C4-2B (cell line): ENCODE results near the gene ADAMTS19.

Experiments
- ZFX ChIP-seq: fragments of 450-650 bp; IDR thresholded peaks from 2 replicates; pipeline ENCODE4 v1.6.1; 2017
- TF ChIP-seq, protein P1 (sequence below): fragments of 450-650 bp; conservative IDR thresholded peaks from 2 replicates; pipeline ENCODE4 v1.5.1; 2017; ENCODE audit warnings: mild to moderate bottlenecking

DNA sequence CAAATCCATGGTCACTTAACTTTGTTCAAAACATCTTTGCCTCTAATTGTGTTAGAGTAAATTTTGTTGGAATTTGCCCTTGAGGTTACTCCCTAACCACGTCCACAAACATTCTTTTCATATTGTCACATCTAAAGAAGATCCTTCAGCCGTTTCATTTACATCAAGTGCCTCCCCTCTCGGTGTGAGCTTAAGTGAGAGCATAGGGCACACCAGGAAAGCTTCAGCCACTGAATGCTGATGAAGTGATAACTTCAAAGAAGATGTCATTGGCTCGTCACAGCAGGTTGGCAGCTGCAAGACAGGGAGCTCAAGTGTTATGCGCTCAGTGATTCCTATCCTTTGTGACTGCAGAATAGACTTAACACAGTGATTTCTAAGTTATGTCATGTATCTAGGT lies 49.6 kb upstream of the ADAMTS19 start:
- TF ChIP-seq, protein P1, sequence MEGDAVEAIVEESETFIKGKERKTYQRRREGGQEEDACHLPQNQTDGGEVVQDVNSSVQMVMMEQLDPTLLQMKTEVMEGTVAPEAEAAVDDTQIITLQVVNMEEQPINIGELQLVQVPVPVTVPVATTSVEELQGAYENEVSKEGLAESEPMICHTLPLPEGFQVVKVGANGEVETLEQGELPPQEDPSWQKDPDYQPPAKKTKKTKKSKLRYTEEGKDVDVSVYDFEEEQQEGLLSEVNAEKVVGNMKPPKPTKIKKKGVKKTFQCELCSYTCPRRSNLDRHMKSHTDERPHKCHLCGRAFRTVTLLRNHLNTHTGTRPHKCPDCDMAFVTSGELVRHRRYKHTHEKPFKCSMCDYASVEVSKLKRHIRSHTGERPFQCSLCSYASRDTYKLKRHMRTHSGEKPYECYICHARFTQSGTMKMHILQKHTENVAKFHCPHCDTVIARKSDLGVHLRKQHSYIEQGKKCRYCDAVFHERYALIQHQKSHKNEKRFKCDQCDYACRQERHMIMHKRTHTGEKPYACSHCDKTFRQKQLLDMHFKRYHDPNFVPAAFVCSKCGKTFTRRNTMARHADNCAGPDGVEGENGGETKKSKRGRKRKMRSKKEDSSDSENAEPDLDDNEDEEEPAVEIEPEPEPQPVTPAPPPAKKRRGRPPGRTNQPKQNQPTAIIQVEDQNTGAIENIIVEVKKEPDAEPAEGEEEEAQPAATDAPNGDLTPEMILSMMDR, result no peak
- no peak for TF ChIP-seq ZFX
